GM23338 (cell line): Measurements from ENCODE around the gene LYST. TPM values are rescaled to one million over a fixed set of nuclear protein-coding genes. Genes with fewer than 3 reads are reported as not detected.

Experiments
- ATAC-seq: fragments of 200-7000 bp; cut with Tn5 transposase; 3 replicates; pipeline ENCODE4 v1.9.1; 2020
- DNase-seq: peaks from one replicate; pipeline ENCODE4 v3.0.0-alpha.2; 2015; ENCODE audit warnings: low spot score
- H2AFZ ChIP-seq: fragments of 200-600 bp; sonication (generic); 2 replicates; pipeline ENCODE4 v1.8.0; 2016; ENCODE audit warnings: antibody characterized with exemption, mild to moderate bottlenecking, moderate library complexity
- H3F3A ChIP-seq: fragments of 200-600 bp; sonication (generic); replicated peaks from 2 replicates; pipeline ENCODE4 v1.8.0; 2017; ENCODE audit warnings: antibody characterized with exemption, mixed run types, low read depth
- H3K27ac ChIP-seq: fragments of 200-600 bp; sonication (generic); 2 replicates; pipeline ENCODE4 v1.6.1; 2016; ENCODE audit warnings: low read depth
- H3K27me3 ChIP-seq: fragments of 200-600 bp; sonication (generic); 2 replicates; pipeline ENCODE4 v1.8.0; 2016; ENCODE audit warnings: mild to moderate bottlenecking, mixed run types, moderate library complexity; ENCODE audit not compliant: insufficient read depth
- H3K36me3 ChIP-seq: fragments of 200-600 bp; sonication (generic); 2 replicates; pipeline ENCODE4 v1.8.0; 2016; ENCODE audit warnings: mild to moderate bottlenecking; ENCODE audit not compliant: insufficient read depth
- H3K4me1 ChIP-seq: fragments of 200-600 bp; sonication (generic); 2 replicates; pipeline ENCODE4 v1.8.0; 2016; ENCODE audit warnings: mild to moderate bottlenecking, moderate library complexity; ENCODE audit not compliant: insufficient read depth
- H3K4me2 ChIP-seq: fragments of 200-600 bp; sonication (generic); 2 replicates; pipeline ENCODE4 v1.7.1; 2017; ENCODE audit warnings: mixed run types
- H3K4me3 ChIP-seq: fragments of 200-600 bp; sonication (generic); 2 replicates; pipeline ENCODE4 v1.6.1; 2016; ENCODE audit warnings: mixed run types
- H3K79me2 ChIP-seq: fragments of 200-600 bp; sonication (generic); replicated peaks from 2 replicates; pipeline ENCODE4 v1.8.0; 2017; ENCODE audit warnings: mild to moderate bottlenecking; ENCODE audit not compliant: insufficient read depth
- H3K9me2 ChIP-seq: fragments of 200-600 bp; sonication (generic); 2 replicates; pipeline ENCODE4 v1.8.0; 2017; ENCODE audit not compliant: insufficient read depth
- H4K20me1 ChIP-seq: fragments of 200-600 bp; sonication (generic); replicated peaks from 2 replicates; pipeline ENCODE4 v1.8.0; 2017; ENCODE audit warnings: mild to moderate bottlenecking; ENCODE audit not compliant: insufficient read depth
- H3K27ac Mint-ChIP-seq: 2 replicates; pipeline ENCODE4 v1.8.0; 2020; ENCODE audit warnings: inconsistent platforms, mild to moderate bottlenecking, moderate library complexity, mixed read lengths
- H3K27me3 Mint-ChIP-seq: 3 replicates; pipeline ENCODE4 v1.8.0; 2022; ENCODE audit warnings: low read depth, mild to moderate bottlenecking, moderate library complexity, mixed read lengths, inconsistent platforms; ENCODE audit not compliant: insufficient read depth, poor library complexity
- H3K36me3 Mint-ChIP-seq: 3 replicates; pipeline ENCODE4 v1.8.0; 2021; ENCODE audit warnings: low read depth, mild to moderate bottlenecking, inconsistent platforms, moderate library complexity, mixed read lengths
- H3K4me1 Mint-ChIP-seq: 3 replicates; pipeline ENCODE4 v1.8.0; 2020; ENCODE audit warnings: mild to moderate bottlenecking, inconsistent platforms, mixed read lengths
- H3K4me3 Mint-ChIP-seq: 3 replicates; pipeline ENCODE4 v1.8.0; 2021; ENCODE audit warnings: moderate library complexity, mild to moderate bottlenecking, inconsistent platforms, mixed read lengths
- H3K9me3 Mint-ChIP-seq: 3 replicates; pipeline ENCODE4 v1.8.0; 2020; ENCODE audit warnings: moderate library complexity, mild to moderate bottlenecking, inconsistent platforms, mixed read lengths
- CREB1 ChIP-seq: fragments of 250-450 bp; sonication (Bioruptor Pico); IDR thresholded peaks from 2 replicates; pipeline ENCODE4 v1.5.0; 2020; ENCODE audit warnings: low read depth, mild to moderate bottlenecking, moderate library complexity
- CTCF ChIP-seq, 2 experiments: fragments of 200-600 bp in 1 of 2; sonication (generic) in 1 of 2; conservative IDR thresholded peaks; 2 replicates each; pipeline versions ENCODE4 v1.5.1 to v1.6.1; 2016 to 2017; ENCODE audit warnings: antibody characterized with exemption in 2 of 2, low read depth in 2 of 2, mild to moderate bottlenecking in 2 of 2, moderate library complexity in 1 of 2
- EZH2phosphoT487 ChIP-seq: fragments of 200-600 bp; sonication (generic); IDR thresholded peaks from one replicate; pipeline ENCODE4 v1.8.1; 2018; ENCODE audit warnings: antibody characterized with exemption; ENCODE audit not compliant: unreplicated experiment
- JUNB ChIP-seq: IDR thresholded peaks from one replicate; pipeline ENCODE4 v1.6.1; 2016; ENCODE audit warnings: antibody characterized with exemption; ENCODE audit not compliant: unreplicated experiment
- NANOG ChIP-seq: IDR thresholded peaks from 2 replicates; pipeline ENCODE4 v1.6.1; 2016; ENCODE audit warnings: antibody characterized with exemption, borderline replicate concordance
- REST ChIP-seq: IDR thresholded peaks from one replicate; pipeline ENCODE4 v1.6.1; 2018; ENCODE audit warnings: antibody characterized with exemption; ENCODE audit not compliant: unreplicated experiment
- STAT1 ChIP-seq: IDR thresholded peaks from one replicate; pipeline ENCODE4 v1.6.1; 2016; ENCODE audit warnings: antibody characterized with exemption; ENCODE audit not compliant: unreplicated experiment
- ZNF331 ChIP-seq: fragments of 250-450 bp; sonication (Bioruptor Pico); IDR thresholded peaks from 2 replicates; pipeline ENCODE4 v1.5.0; 2020; ENCODE audit warnings: low read depth, mild to moderate bottlenecking, moderate library complexity
- polyA plus RNA-seq: library from polyadenylated mRNA; unstranded; fragments of >200 nt; fragmentation: Nextera tagmentation; extraction: Ambion mirVana; gene quantifications from 2 replicates; pipeline ENCODE4 v1.2.1, GENCODE V29; 2016
- total RNA-seq: library from RNA; depleted of rRNA; stranded (reverse); fragments of >200 nt; shearing (Covaris generic); gene quantifications from 2 replicates; pipeline ENCODE4 v1.2.3, GENCODE V29; 2014
- TF ChIP-seq, protein P1 (sequence below): IDR thresholded peaks from 2 replicates; pipeline ENCODE4 v1.6.1; 2016; ENCODE audit warnings: antibody characterized with exemption

LYST gene
- total and polyA plus RNA-seq, 2 experiments from 2014 or later = 0.21 to 1.0 TPM

- Histone ChIP-seq H4K20me1 (no peaks in the 10 kb centered on the region), H3K27ac (peak overlapping the region; percentile 62; the same call in 1 of the 2 replicates), H3K4me2 (no peak overlapping the region), H3K27me3 (no peaks in the 10 kb centered on the region), H3K9me2 (peaks cover 6% of the 10 kb centered on the region; the same call in 1 of the 2 replicates), H3K4me3 (no peak overlapping the region), H3F3A (peaks cover 8% of the 10 kb centered on the region), H3K36me3 (no peaks in the 10 kb centered on the region), H3K4me1 (peaks cover 28% of the 10 kb centered on the region), H2AFZ (no peak overlapping the region), H3K79me2 (peaks cover 64% of the 10 kb centered on the region)
- peaks cover 5% of the 10 kb centered on the region; the same call in 2 of the 3 replicates for H3K36me3 Mint-ChIP-seq
- H3K4me1 Mint-ChIP-seq = peaks cover 46% of the 10 kb centered on the region
- no peak overlapping the region for H3K4me3 Mint-ChIP-seq
- no peak for TF ChIP-seq CREB1
- TF ChIP-seq NANOG = no peak
- no peak for TF ChIP-seq JUNB
- no peak for TF ChIP-seq REST
- TF ChIP-seq ZNF331 = no peak
- peak; percentile 33 to 49 for TF ChIP-seq CTCF (conservative IDR thresholded peaks at IDR 0.05; ENCODE audit: low read depth in 2 of 2)
- no peak for TF ChIP-seq STAT1
- no peak for TF ChIP-seq EZH2phosphoT487
- TF ChIP-seq, protein P1, sequence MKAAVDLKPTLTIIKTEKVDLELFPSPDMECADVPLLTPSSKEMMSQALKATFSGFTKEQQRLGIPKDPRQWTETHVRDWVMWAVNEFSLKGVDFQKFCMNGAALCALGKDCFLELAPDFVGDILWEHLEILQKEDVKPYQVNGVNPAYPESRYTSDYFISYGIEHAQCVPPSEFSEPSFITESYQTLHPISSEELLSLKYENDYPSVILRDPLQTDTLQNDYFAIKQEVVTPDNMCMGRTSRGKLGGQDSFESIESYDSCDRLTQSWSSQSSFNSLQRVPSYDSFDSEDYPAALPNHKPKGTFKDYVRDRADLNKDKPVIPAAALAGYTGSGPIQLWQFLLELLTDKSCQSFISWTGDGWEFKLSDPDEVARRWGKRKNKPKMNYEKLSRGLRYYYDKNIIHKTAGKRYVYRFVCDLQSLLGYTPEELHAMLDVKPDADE = no peak
- no peaks in the 10 kb centered on the region for H3K9me3 Mint-ChIP-seq
- ATAC-seq = peak; percentile 54
- H3K27me3 Mint-ChIP-seq = peaks cover 2% of the 10 kb centered on the region
- peak overlapping the region; percentile 57; the same call in 1 of the 2 replicates for H3K27ac Mint-ChIP-seq
- DNase-seq = no peak
Observed at GRCh38 chr1:235631816-235632215, 234.9 kb downstream of the LYST start.
